Cardiac atrium fibroblast (primary cell): ENCODE results near the gene PYGB. TPM values are rescaled to one million over a fixed set of nuclear protein-coding genes. Genes with fewer than 3 reads are reported as not detected.

ENCODE experiments used
- total RNA-seq: library from RNA; depleted of rRNA; stranded (reverse); fragments of >200 nt; gene quantifications from 2 replicates; pipeline ENCODE4 v1.2.3, GENCODE V29; 2015

The PYGB gene
- 134 and 143 TPM in 2 replicates for total RNA-seq

GRCh38 chr20:25247956-25248785, at the start of gene PYGB:
Gene PYGB, plus strand, starts transcription at chr20:25248085. Its CDS starts 94 bp downstream, at chr20:25248179.

Other genes starting within 250 kb of the PYGB start
- gene ACSS1, start 189.9 kb upstream of the PYGB start, total RNA-seq, result 17.0 and 17.2 TPM in 2 replicates
- gene VSX1, start 165.9 kb upstream of the PYGB start, total RNA-seq, result not detected in 2 replicates
- 50.5 and 68.6 TPM in 2 replicates for gene ENTPD6, start 52.4 kb upstream of the PYGB start, total RNA-seq
- gene ABHD12, start 142.8 kb downstream of the PYGB start, total RNA-seq, result 28.2 and 49.6 TPM in 2 replicates
- 3.6 and 4.9 TPM in 2 replicates for gene GINS1, start 159.6 kb downstream of the PYGB start, total RNA-seq